Measurements from ENCODE around the gene METTL25. TPM values are rescaled to one million over a fixed set of nuclear protein-coding genes. Genes with fewer than 3 reads are reported as not detected.
A peak's percentile ranks its signal among the peaks of the same experiment; 100 is the strongest.
"Not testable (repeated sequence)": the region's sequence is repeated elsewhere in the genome, so short reads cannot be mapped to it uniquely, and the experiment has no call there.

Gene METTL25
- total and polyA plus RNA-seq, 12 donors = 2.0 to 17.4 (median 14.0) TPM

- ATAC-seq = peak in 6 of 8 donors; percentile 2 to 31 (median 20)
- H3K4me3 ChIP-seq = peak overlapping the region; percentile 64 to 95 (median 86)
- no peaks in the 10 kb centered on the region for H3K9me3 ChIP-seq
- H3K27me3 ChIP-seq = no peaks in the 10 kb centered on the region
- 6 to 11% methylated on average over 4 of the region's 4 CpGs for WGBS, 2 donors
- peaks cover 0 to 58% (median 41%) of the 10 kb centered on the region in 9 donors for H3K4me1 ChIP-seq
- peaks cover 0 to 31% (median 14%) of the 10 kb centered on the region in 9 donors for H3K36me3 ChIP-seq
- intact Hi-C loops (cut with DNase I) = no loop called here
- TF ChIP-seq CTCF (IDR thresholded peaks at IDR 0.05) = no peak
- peak overlapping the region in 9 of 10 donors; percentile 91 to 99 (median 96) for H3K27ac ChIP-seq
- DNase-seq = peak in 1 of 2 donors; percentile 11
Measured at GRCh38 chr12:82359115-82359478, 768 bp downstream of the METTL25 start.

GRCh38 chr12:82360834-82361233 lies 2.5 kb downstream of the METTL25 start:
- H3K4me3 ChIP-seq, H3K9me3 ChIP-seq, H3K27ac ChIP-seq, H3K27me3 ChIP-seq, DNase-seq, ATAC-seq: not testable (repeated sequence)
- H3K4me1 ChIP-seq = peaks cover 0 to 57% (median 36%) of the 10 kb centered on the region in 9 donors
- whole genome bisulfite sequencing, 2 donors = 96 to 97% methylated on average over 11 of the region's 11 CpGs
- H3K36me3 ChIP-seq = peaks cover 0 to 13% (median 5%) of the 10 kb centered on the region in 9 donors
- intact Hi-C loops (cut with DNase I) = loop anchor here in 1 of 10 donors (5.0 kb wide), 1 partner anchor 1776 kb away; no protein-coding TSS in a partner anchor

GRCh38 chr12:82361461-82361915 lies 3.2 kb downstream of the METTL25 start:
- H3K27ac ChIP-seq = no peak overlapping the region
- no peak overlapping the region for H3K4me3 ChIP-seq
- 90% methylated on average over 22 of the region's 22 CpGs for WGBS, 2 donors
- ATAC-seq (no peak), DNase-seq (peak in 1 of 2 donors; percentile 17)
- peaks cover 0 to 51% (median 29%) of the 10 kb centered on the region in 9 donors for H3K4me1 ChIP-seq
- H3K9me3 ChIP-seq = no peaks in the 10 kb centered on the region
- H3K27me3 ChIP-seq = no peaks in the 10 kb centered on the region
- H3K36me3 ChIP-seq = peaks cover 0 to 7% (median 0%) of the 10 kb centered on the region in 9 donors
- intact Hi-C loops (cut with DNase I) = loop anchor here in 1 of 10 donors (5.0 kb wide), 1 partner anchor 1776 kb away; no protein-coding TSS in a partner anchor
- TF ChIP-seq CTCF (IDR thresholded peaks at IDR 0.05) = no peak

GRCh38 chr12:82363990-82364389 lies 5.7 kb downstream of the METTL25 start:
- DNase-seq = no peak
- Histone ChIP-seq H3K4me3 (no peak overlapping the region), H3K9me3 (no peaks in the 10 kb centered on the region), H3K4me1 (peaks cover 0 to 40% (median 16%) of the 10 kb centered on the region in 9 donors), H3K27ac (no peak overlapping the region), H3K27me3 (no peaks in the 10 kb centered on the region), H3K36me3 (peaks cover 0 to 3% (median 0%) of the 10 kb centered on the region in 9 donors)
- TF ChIP-seq CTCF (IDR thresholded peaks at IDR 0.05) = no peak
- ATAC-seq = peak in 1 of 8 donors; percentile 40
- 36 to 59% methylated on average over 4 of the region's 4 CpGs for WGBS, 2 donors
- intact Hi-C loops (cut with DNase I) = loop anchor here in 1 of 10 donors (5.0 kb wide), 1 partner anchor 1773 kb away; no protein-coding TSS in a partner anchor

GRCh38 chr12:82366197-82366596 lies 7.9 kb downstream of the METTL25 start:
- H3K36me3 ChIP-seq = peaks cover 0 to 14% (median 0%) of the 10 kb centered on the region in 9 donors
- WGBS, 2 donors = 75 to 78% methylated on average over 1 of the region's 1 CpG
- TF ChIP-seq CTCF (IDR thresholded peaks at IDR 0.05) = no peak
- no peaks in the 10 kb centered on the region for H3K27me3 ChIP-seq
- no peak overlapping the region for H3K27ac ChIP-seq
- H3K4me1 ChIP-seq = peaks cover 0 to 23% (median 4%) of the 10 kb centered on the region in 9 donors
- intact Hi-C loops (cut with DNase I) = no loop called here
- ATAC-seq (no peak), DNase-seq (no peak)
- no peak overlapping the region for H3K4me3 ChIP-seq
- no peaks in the 10 kb centered on the region for H3K9me3 ChIP-seq
